Psoas muscle (tissue), 8 donors: Measurements from ENCODE around the gene GREB1. TPM values are rescaled to one million over a fixed set of nuclear protein-coding genes. Genes with fewer than 3 reads are reported as not detected.

Experiments
- ATAC-seq, 4 donors: fragments of 200-7000 bp; cut with Tn5 transposase; one replicate each; pipeline ENCODE4 v1.9.1; 2020; ENCODE audit warnings: moderate library complexity in 3 of 4, mild to moderate bottlenecking in 2 of 4
- DNase-seq, 2 donors: peaks; one replicate each; pipeline ENCODE4 v3.0.0-alpha.2; 2020
- H3K27ac ChIP-seq: fragments of 200-600 bp; one replicate; pipeline ENCODE4 v1.8.0; 2022
- H3K27me3 ChIP-seq, 3 donors: fragments of 200-600 bp in 1 of 3; one replicate each; pipeline versions ENCODE4 v1.6.1 to v1.8.0; 2013 to 2022; ENCODE audit warnings: low read length in 2 of 3, mild to moderate bottlenecking in 2 of 3, moderate library complexity in 1 of 3; ENCODE audit not compliant: insufficient read depth in 3 of 3
- H3K36me3 ChIP-seq, 2 donors: fragments of 200-600 bp in 1 of 2; one replicate each; pipeline versions ENCODE4 v1.6.1 to v1.8.0; 2013 to 2022; ENCODE audit warnings: low read depth in 1 of 2, mild to moderate bottlenecking in 1 of 2, moderate library complexity in 1 of 2; ENCODE audit not compliant: insufficient read depth in 1 of 2
- H3K4me1 ChIP-seq: fragments of 200-600 bp; one replicate; pipeline ENCODE4 v1.8.0; 2022
- H3K4me3 ChIP-seq: fragments of 200-600 bp; one replicate; pipeline ENCODE4 v1.8.0; 2022; ENCODE audit warnings: mild to moderate bottlenecking
- H3K9me3 ChIP-seq: fragments of 200-600 bp; one replicate; pipeline ENCODE4 v1.8.0; 2022
- CTCF ChIP-seq: fragments of 200-600 bp; IDR thresholded peaks from one replicate; pipeline ENCODE4 v1.8.0; 2022; ENCODE audit warnings: antibody characterized with exemption
- WGBS, 3 donors: extraction: QIAGEN DNeasy Blood & Tissue Kit; methylation state at CpG; one replicate each; pipeline versions ENCODE4 v1.1.6 to v1.1.7; 2013; 5-methylcytosine and 5-hydroxymethylcytosine counted together
- intact Hi-C, 2 donors: fragments of 100-400 bp; cut with DNase I; formaldehyde crosslinking; loops; one replicate each; pipeline versions ENCODE4 v1.11.0 to v1.14.2; 2022
- polyA plus RNA-seq, 3 donors: library from polyadenylated mRNA; stranded (reverse); fragments of 200-250 nt; gene quantifications; one replicate each; pipeline ENCODE4 v1.2.3, GENCODE V29; 2013
- total RNA-seq, 4 donors: library from RNA; stranded (reverse); fragmentation: NEBNext Ultra II Directional in 2 of 4; extraction: Animal tissue kit (Norgen Biotek cat#: 25700) in 2 of 4; gene quantifications; one replicate each; pipeline versions ENCODE4 v1.2.1 to v1.2.4, GENCODE V29; 2021 to 2023
- donor health status: healthy with polysubstance abuse.
- donor health status: DM: no; HTN: no; CAD: no; lungs with moderate emphysema.
- donor health status: Bipolar disorder and iron deficiency.
- donor health status: healthy.
- donor health status: DM: yes; HTN: yes; CAD: no.
- donor health status: DM: no; HTN: no; CAD: no.
- donor health status: DM: no; HTN: no; CAD: no.
- donor health status: DM: yes; HTN: yes; CAD: no.

The GREB1 gene
- total and polyA plus RNA-seq, 7 donors = 1.3 to 17.5 (median 3.2) TPM

GRCh38 chr2:11492244-11492643, 41.6 kb upstream of the GREB1 start:
- intact Hi-C loops = no loop called here

GRCh38 chr2:11492720-11493119, 41.1 kb upstream of the GREB1 start:
- Histone ChIP-seq H3K27ac (no peak overlapping the region), H3K4me1 (peaks cover 17% of the 10 kb centered on the region), H3K4me3 (no peak overlapping the region), H3K36me3 (no peaks in the 10 kb centered on the region), H3K27me3 (no peaks in the 10 kb centered on the region), H3K9me3 (no peaks in the 10 kb centered on the region)
- intact Hi-C loops = no loop called here
- DNase-seq = no peak
- 71 to 88% (median 78%) methylated on average over 1 of the region's 1 CpG for WGBS, 3 donors
- no peak for TF ChIP-seq CTCF
- ATAC-seq = no peak

More at GRCh38 chr2:11492244-11492643, 41.6 kb upstream of the GREB1 start:
- Histone ChIP-seq H3K27me3 (no peaks in the 10 kb centered on the region), H3K9me3 (no peaks in the 10 kb centered on the region), H3K36me3 (no peaks in the 10 kb centered on the region), H3K27ac (no peak overlapping the region), H3K4me3 (no peak overlapping the region), H3K4me1 (peaks cover 13% of the 10 kb centered on the region)
- ATAC-seq = no peak
- DNase-seq = no peak
- TF ChIP-seq CTCF = no peak
- whole genome bisulfite sequencing, 3 donors = 74 to 84% (median 83%) methylated on average over 3 of the region's 3 CpGs

GRCh38 chr2:11493282-11493681, 40.6 kb upstream of the GREB1 start:
- H3K4me3 ChIP-seq = no peak overlapping the region
- H3K27ac ChIP-seq = no peak overlapping the region
- WGBS, 3 donors = 98% methylated on average over 6 of the region's 6 CpGs
- H3K36me3 ChIP-seq = no peaks in the 10 kb centered on the region
- ATAC-seq (no peak), DNase-seq (no peak)
- H3K4me1 ChIP-seq = peaks cover 22% of the 10 kb centered on the region
- intact Hi-C loops = no loop called here
- TF ChIP-seq CTCF = no peak
- H3K9me3 ChIP-seq = no peaks in the 10 kb centered on the region
- H3K27me3 ChIP-seq = no peaks in the 10 kb centered on the region

- Histone ChIP-seq H3K36me3 (no peaks in the 10 kb centered on the region), H3K27me3 (no peaks in the 10 kb centered on the region), H3K9me3 (no peaks in the 10 kb centered on the region), H3K4me3 (no peak overlapping the region), H3K4me1 (peaks cover 31% of the 10 kb centered on the region), H3K27ac (no peak overlapping the region)
- intact Hi-C loops = no loop called here
- no peak for TF ChIP-seq CTCF
- 96 to 100% (median 97%) methylated on average over 2 of the region's 2 CpGs for WGBS, 3 donors
- DNase-seq (no peak), ATAC-seq (no peak)
These were observed 39.5 kb upstream of the GREB1 start for GRCh38 chr2:11494310-11494709.
